Right ventricle myocardium superior (tissue), 1 donor: ENCODE measurements around the gene CSHL1. TPM values are rescaled to one million over a fixed set of nuclear protein-coding genes. Genes with fewer than 3 reads are reported as not detected.
"Not testable (repeated sequence)": the region's sequence is repeated elsewhere in the genome, so short reads cannot be mapped to it uniquely, and the experiment has no call there.

Source experiments
- ATAC-seq: fragments of 200-7000 bp; cut with Tn5 transposase; one replicate; pipeline ENCODE4 v1.9.1; 2020; ENCODE audit warnings: mild to moderate bottlenecking; ENCODE audit not compliant: poor library complexity
- DNase-seq: peaks from one replicate; pipeline ENCODE4 v3.0.0-alpha.2; 2020
- intact Hi-C: fragments of 100-400 bp; cut with DNase I; formaldehyde crosslinking; loops from one replicate; pipeline ENCODE4 v1.11.2; 2022
- total RNA-seq: library from RNA; stranded (reverse); fragmentation: NEBNext Ultra II Directional; extraction: Animal tissue kit (Norgen Biotek cat#: 25700); gene quantifications from one replicate; pipeline ENCODE4 v1.2.1, GENCODE V29; 2021
- donor health status: DM: no; HTN: yes; CAD: no; lungs with severe emphysema.

The CSHL1 gene
- total RNA-seq, 1 donor from 2014 or later: not detected

- no peak for ATAC-seq
- intact Hi-C loops: loop anchor here (5.0 to 10.0 kb wide), 2 partner anchors 60 to 347 kb away; no protein-coding TSS in a partner anchor
- no peak for DNase-seq
These were observed 16.6 kb upstream of the CSHL1 start for GRCh38 chr17:63927464-63928171.

DNA sequence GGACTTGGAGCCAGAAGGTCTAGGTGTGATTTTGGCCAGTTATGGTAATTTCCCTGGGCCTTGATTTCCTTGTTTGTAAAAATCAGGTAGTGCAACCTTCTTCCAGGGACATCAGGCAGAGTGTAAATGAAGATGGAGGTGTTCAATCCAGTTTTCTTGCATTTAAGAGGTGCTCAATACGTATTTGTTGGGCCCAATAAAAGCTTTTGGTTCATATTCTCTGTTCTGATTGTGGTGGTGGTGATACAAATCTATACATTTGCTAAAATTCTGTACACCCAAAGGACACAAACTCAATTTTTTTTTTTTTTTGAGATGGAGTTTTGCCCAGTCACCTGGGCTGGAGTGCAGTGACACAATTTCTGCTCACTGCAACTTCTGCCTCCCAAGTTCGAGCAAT, 15.1 kb upstream of the CSHL1 start:
- intact Hi-C loops: loop anchor here (5.0 to 10.0 kb wide), 2 partner anchors 61 to 349 kb away; no protein-coding TSS in a partner anchor
- ATAC-seq (no peak), DNase-seq (no peak)

- ATAC-seq (no peak), DNase-seq (no peak)
- intact Hi-C loops: loop anchor here (5.0 to 10.0 kb wide), 2 partner anchors 62 to 349 kb away; no protein-coding TSS in a partner anchor
These were observed 14.6 kb upstream of the CSHL1 start for GRCh38 chr17:63925615-63926014.

GRCh38 chr17:63922402-63922801, 11.3 kb upstream of the CSHL1 start:
- DNase-seq, ATAC-seq: not testable (repeated sequence)
- intact Hi-C loops: loop anchor here (10.0 kb wide), 1 partner anchor 352 kb away; no protein-coding TSS in a partner anchor

DNA sequence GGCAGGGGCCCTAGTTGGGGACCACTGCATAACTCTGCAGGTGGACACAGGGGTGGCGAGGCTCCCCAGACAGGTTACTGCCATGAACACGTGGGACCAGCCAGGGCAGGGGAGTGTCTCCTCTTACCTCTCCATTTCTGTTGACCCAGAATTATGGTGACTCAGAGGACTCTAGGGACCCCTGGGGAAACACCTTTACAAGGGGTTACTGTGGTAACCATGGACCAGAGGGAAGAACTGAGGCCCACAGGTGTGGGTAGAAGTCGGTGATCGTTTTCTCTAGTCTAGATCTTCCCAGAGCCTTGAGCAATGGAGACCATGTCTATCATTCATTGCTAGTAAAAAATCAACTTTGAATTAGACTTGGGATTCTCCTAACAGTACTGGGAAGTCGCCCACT, 9.7 kb upstream of the CSHL1 start:
- not testable (repeated sequence) for DNase-seq, ATAC-seq
- intact Hi-C loops: loop anchor here (10.0 kb wide), 1 partner anchor 354 kb away; no protein-coding TSS in a partner anchor

DNA sequence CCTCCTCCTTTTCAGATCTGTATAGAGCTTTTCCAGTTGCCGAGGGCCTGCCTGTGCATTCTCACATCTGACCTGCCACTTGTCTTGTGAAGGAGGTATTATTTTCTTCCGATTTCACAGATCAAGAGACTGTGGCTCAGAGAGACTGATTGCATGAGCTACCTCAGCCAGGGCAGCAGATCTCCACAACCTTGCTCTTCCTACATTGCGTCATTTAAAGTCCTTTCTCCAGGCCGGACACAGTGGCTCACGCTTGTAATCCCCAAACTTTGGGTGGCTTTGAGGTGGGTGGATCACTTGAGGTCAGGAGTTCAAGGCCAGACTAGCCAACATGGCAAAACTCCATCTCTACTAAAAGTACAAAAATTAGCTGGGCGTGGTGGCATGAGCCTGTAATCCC, 9.0 kb upstream of the CSHL1 start:
- not testable (repeated sequence) for DNase-seq
- intact Hi-C loops: loop anchor here (10.0 kb wide), 1 partner anchor 355 kb away; no protein-coding TSS in a partner anchor

DNA sequence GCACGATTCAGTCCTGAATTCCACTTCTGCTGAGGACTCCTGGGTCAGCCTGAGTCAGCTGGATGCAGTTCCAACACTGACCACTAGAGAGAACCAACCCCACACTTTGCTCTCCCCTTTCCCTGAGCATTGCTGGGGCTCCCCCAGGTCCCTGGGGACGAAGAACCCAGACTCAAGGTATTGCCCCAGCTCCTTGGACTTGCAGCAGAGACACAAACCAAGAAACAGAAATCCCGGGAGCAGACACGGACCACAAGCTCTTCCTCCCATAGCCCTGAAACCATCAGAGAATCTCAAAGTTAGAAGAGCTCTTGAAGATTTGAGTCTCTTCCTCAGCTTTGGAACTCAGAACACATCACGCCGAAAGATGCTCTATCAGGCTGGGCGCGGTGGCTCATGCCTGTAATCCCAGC, 8.3 kb upstream of the CSHL1 start:
- peak; percentile 87 for ATAC-seq
- DNase-seq: no peak
- intact Hi-C loops: loop anchor here (5.0 to 10.0 kb wide), 3 partner anchors 73 to 218 kb away; partner anchors contain the start of gene ICAM2

More for the DNA sequence above, 9.0 kb upstream of the CSHL1 start:
- ATAC-seq: not testable (repeated sequence)

DNA sequence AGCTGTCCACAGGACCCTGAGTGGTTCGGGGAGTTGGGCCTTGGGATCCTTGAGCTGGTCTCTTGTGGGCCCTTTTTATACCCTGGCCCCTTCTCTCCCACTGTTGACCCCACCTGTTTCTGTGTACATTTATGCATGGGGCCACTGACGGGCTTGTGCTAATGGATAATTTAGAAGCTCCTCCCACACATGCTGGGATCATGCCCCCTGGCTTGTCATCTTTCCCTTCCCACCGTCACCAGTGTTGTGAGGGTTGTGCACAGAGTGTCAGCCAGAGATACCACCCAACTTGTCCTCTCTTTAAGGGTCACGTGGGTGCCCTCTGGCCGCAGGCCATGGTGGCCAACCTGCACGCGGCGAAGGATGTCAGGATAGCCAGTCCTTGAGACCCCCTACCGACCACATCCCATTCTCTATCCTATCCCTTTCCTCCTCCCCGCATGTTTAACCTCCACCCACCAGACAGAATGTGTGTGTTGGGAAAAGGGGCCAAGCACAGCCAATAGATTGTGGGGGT, 7.8 kb upstream of the CSHL1 start, which contains the start of gene GH1:
Gene GH1, minus strand, starts transcription at position 51 of the 517 bp plus-strand sequence. CDS start 63 bp downstream, outside the sequence.
- not testable (repeated sequence) for ATAC-seq, DNase-seq
- intact Hi-C loops: loop anchor here (5.0 to 10.0 kb wide), 3 partner anchors 73 to 218 kb away; partner anchors contain the start of gene ICAM2

- intact Hi-C loops: loop anchor here (5.0 to 10.0 kb wide), 3 partner anchors 74 to 219 kb away; partner anchors contain the start of gene ICAM2
- peak; percentile 27 for ATAC-seq
- DNase-seq: no peak
These were observed 7.2 kb upstream of the CSHL1 start for GRCh38 chr17:63918305-63918704.

GRCh38 chr17:63917646-63918045, 6.6 kb upstream of the CSHL1 start:
- DNase-seq (no peak), ATAC-seq (no peak)
- intact Hi-C loops: loop anchor here (5.0 to 10.0 kb wide), 3 partner anchors 75 to 220 kb away; partner anchors contain the start of gene ICAM2

- ATAC-seq, DNase-seq: not testable (repeated sequence)
- intact Hi-C loops: loop anchor here (5.0 to 10.0 kb wide), 3 partner anchors 75 to 220 kb away; partner anchors contain the start of gene ICAM2
These were observed 6.1 kb upstream of the CSHL1 start for GRCh38 chr17:63917206-63917605.

DNA sequence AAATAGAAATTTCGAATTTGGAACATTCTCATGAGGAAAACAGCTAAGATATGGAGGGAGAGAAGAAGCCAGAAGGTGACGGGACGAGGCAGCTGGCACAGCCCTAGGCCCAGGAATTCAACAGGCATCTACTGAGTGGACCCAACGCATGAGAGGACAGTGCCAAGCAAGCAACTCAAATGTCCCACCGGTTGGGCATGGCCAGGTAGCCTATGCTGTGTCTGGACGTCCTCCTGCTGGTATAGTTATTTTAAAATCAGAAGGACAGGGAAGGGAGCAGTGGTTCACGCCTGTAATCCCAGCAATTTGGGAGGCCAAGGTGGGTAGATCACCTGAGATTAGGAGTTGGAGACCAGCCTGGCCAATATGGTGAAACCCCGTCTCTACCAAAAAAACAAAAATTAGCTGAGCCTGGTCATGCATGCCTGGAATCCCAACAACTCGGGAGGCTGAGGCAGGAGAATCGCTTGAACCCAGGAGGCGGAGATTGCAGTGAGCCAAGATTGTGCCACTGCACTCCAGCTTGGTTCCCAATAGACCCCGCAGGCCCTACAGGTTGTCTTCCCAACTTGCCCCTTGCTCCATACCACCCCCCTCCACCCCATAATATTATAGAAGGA, 5.6 kb upstream of the CSHL1 start:
- ATAC-seq (no peak), DNase-seq (no peak)
- intact Hi-C loops: loop anchor here (5.0 to 10.0 kb wide), 3 partner anchors 76 to 221 kb away; partner anchors contain the start of gene ICAM2

GRCh38 chr17:63915753-63916152, 4.7 kb upstream of the CSHL1 start:
- not testable (repeated sequence) for DNase-seq, ATAC-seq
- intact Hi-C loops: loop anchor here (5.0 to 10.0 kb wide), 3 partner anchors 77 to 222 kb away; partner anchors contain the start of gene ICAM2

GRCh38 chr17:63914471-63914870, 3.4 kb upstream of the CSHL1 start:
- ATAC-seq (no peak), DNase-seq (no peak)
- intact Hi-C loops: loop anchor here (10.0 kb wide), 1 partner anchor 110 kb away; the partner anchor contains the start of gene ICAM2

- no peak for DNase-seq
- intact Hi-C loops: loop anchor here (10.0 kb wide), 1 partner anchor 113 kb away; the partner anchor contains the start of gene ICAM2
These were observed 621 bp upstream of the CSHL1 start for GRCh38 chr17:63911657-63912100.

DNA sequence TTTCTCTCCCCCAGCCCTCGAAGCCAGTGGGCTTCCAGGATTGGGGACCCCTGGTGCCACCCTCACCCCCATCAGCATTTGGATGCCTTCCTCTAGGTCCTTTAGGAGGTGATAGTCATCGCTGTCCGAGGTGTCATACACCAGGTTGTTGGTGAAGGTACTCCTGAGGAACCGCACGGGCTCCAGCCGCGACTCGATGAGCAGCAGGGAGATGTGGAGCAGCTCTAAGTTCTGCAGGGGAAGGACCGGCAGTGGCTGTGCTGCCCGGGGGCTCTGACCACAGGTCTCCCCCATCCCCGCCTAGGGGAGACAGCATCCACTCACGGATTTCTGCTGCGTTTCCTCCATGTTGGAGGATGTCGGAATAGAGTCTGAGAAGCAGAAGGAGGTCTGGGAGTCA, 962 bp downstream of the CSHL1 start:
- ATAC-seq: no peak
- no peak for DNase-seq
- intact Hi-C loops: loop anchor here (10.0 kb wide), 1 partner anchor 115 kb away; the partner anchor contains the start of gene ICAM2

More at GRCh38 chr17:63911657-63912100, 621 bp upstream of the CSHL1 start:
- ATAC-seq: peak; percentile 64

GRCh38 chr17:63909586-63909985, 1.5 kb downstream of the CSHL1 start:
- DNase-seq, ATAC-seq, intact Hi-C loops: not testable (repeated sequence)

DNA sequence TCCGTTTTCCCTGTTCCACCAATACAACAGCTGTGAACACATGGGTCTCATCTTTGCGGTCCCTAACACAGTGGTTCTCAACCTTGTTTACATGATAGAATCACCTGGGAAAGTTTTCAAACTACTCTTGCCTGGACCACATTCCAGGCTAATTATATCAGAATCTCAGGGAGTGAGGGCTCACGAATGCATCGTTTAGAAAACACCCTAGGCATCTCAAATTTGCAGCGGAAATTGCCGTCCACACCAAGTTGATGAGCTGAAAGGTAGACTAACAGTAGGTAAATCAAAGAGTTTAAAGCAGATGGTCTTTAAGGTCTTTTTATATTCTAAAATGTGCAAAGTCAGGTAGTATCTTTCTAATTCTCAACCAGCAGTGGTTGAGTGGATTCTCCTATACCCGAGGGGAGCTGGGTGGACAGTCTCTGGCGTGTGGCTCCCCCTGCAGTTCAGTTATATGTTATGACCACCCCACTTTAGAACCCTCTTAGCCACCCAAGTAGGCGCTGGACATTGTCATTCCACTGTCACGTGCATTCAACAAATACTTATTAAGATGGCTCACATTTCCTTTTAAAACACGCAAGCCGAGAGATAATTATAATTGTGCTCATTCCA, 3.8 kb downstream of the CSHL1 start:
- intact Hi-C loops, DNase-seq, ATAC-seq: not testable (repeated sequence)
